Mucosa of rectum (tissue), 2 donors: ENCODE results near the gene NEDD4L.
"Not testable (repeated sequence)": the region's sequence is repeated elsewhere in the genome, so short reads cannot be mapped to it uniquely, and the experiment has no call there.

Source experiments
- H3K27ac ChIP-seq, 2 donors: one replicate each; pipeline ENCODE4 v1.7.0; 2013; ENCODE audit warnings: inconsistent platforms in 2 of 2, low read depth in 2 of 2, low read length in 2 of 2
- H3K27me3 ChIP-seq, 2 donors: one replicate each; pipeline ENCODE4 v1.7.0; 2013; ENCODE audit warnings: low read length in 2 of 2; ENCODE audit not compliant: control insufficient read depth in 2 of 2, insufficient read depth in 2 of 2
- H3K36me3 ChIP-seq, 2 donors: one replicate each; pipeline ENCODE4 v1.7.0; 2013; ENCODE audit warnings: low read length in 2 of 2; ENCODE audit not compliant: control insufficient read depth in 2 of 2, insufficient read depth in 2 of 2
- H3K4me1 ChIP-seq, 2 donors: one replicate each; pipeline ENCODE4 v1.7.0; 2013; ENCODE audit warnings: low read length in 2 of 2, mild to moderate bottlenecking in 1 of 2; ENCODE audit not compliant: control insufficient read depth in 2 of 2, insufficient read depth in 2 of 2
- H3K4me3 ChIP-seq, 2 donors: one replicate each; pipeline ENCODE4 v1.7.0; 2013; ENCODE audit warnings: low read length in 2 of 2
- H3K9ac ChIP-seq, 2 donors: one replicate each; pipeline ENCODE4 v1.7.0; 2013; ENCODE audit warnings: low read length in 2 of 2, low read depth in 1 of 2, mild to moderate bottlenecking in 1 of 2
- H3K9me3 ChIP-seq, 2 donors: one replicate each; pipeline ENCODE4 v1.7.0; 2013; ENCODE audit warnings: low read length in 2 of 2; ENCODE audit not compliant: control insufficient read depth in 2 of 2
- donor health status: healthy.
- donor health status: Normal muscosa, but diverticular disease.

The NEDD4L gene

DNA sequence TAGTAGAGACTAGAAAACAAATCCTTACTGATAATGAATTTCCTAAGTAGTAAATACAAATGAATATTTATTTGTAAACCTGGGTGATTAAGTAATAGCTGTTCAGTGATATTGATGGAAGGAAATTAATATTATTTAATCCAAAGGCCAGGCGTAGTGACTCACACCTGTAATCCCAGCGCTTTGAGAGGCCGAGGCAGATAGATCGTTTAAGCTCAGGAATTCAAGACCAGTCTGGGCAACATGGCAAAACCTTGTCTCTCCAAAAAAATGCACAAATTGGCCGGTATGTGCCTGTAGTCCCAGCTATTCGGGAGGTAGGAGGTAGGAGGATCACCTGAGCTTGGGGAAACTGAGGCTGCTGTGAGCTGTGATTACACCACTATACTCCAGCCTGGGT, 228.2 kb downstream of the NEDD4L start:
- Histone ChIP-seq H3K9me3 (no peaks in the 10 kb centered on the region), H3K36me3 (no peaks in the 10 kb centered on the region), H3K4me3 (no peak overlapping the region), H3K27ac (no peak overlapping the region), H3K27me3 (no peaks in the 10 kb centered on the region), H3K4me1 (peaks cover 6 to 8% of the 10 kb centered on the region in 2 donors), H3K9ac (no peak overlapping the region)

DNA sequence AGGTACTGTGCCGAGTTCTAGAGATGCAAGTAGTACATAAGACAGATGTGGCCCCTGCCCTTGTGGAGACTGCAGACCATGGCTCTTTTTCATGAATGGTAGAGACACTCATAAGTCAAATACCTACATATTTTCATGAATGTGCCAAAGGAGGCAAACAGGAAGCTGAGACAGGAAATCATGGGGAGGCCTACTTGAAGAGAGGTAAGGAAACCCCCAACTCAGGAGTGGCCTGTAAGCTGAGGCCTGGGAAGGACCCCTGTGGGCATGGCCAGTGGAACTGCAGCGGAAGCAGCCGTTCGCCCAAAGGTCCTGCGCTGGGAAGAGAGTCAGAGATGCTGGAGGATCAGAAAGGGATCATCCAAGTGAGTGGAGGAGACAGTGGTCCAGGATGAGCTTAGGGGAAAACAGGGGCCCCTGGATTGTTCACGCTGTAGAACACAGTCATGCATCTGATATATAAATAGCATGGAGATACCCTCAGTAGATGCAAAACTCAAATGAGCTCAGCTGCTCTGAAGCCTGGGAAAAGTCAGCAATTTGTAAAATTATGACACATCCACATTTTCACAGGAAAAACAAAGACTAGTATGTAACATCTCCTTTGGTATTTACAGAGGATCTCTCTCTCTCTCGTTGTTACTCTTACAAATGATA, 228.9 kb downstream of the NEDD4L start:
- Histone ChIP-seq H3K4me1 (peaks cover 8 to 10% of the 10 kb centered on the region in 2 donors), H3K4me3 (no peak overlapping the region), H3K9me3 (no peaks in the 10 kb centered on the region), H3K9ac (no peak overlapping the region), H3K36me3 (no peaks in the 10 kb centered on the region), H3K27ac (no peak overlapping the region), H3K27me3 (no peaks in the 10 kb centered on the region)

DNA sequence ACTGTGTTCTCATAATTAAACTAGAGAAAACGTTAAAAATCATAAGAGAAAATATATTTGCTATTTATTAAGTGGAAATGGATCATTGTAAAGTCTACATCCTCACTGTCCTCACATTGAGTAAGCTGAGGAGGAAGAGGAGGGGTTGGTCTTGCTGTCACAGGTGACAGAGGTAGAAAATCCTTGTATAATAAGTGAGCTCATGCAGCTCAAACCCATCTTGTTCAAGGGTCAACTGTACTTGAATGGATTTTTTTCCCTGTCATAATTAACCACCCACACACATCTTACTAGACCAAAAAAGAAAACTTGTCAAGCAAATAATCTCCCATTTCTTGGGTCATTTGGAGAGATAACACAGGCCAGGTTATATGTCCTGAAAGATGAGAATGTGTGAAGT, 231.2 kb downstream of the NEDD4L start:
- no peak overlapping the region for H3K4me3 ChIP-seq
- no peak overlapping the region for H3K9ac ChIP-seq
- peaks cover 0 to 3% of the 10 kb centered on the region in 2 donors for H3K36me3 ChIP-seq
- H3K4me1 ChIP-seq = peaks cover 10% of the 10 kb centered on the region in 2 donors
- H3K27me3 ChIP-seq = no peaks in the 10 kb centered on the region
- no peaks in the 10 kb centered on the region for H3K9me3 ChIP-seq
- no peak overlapping the region for H3K27ac ChIP-seq

DNA sequence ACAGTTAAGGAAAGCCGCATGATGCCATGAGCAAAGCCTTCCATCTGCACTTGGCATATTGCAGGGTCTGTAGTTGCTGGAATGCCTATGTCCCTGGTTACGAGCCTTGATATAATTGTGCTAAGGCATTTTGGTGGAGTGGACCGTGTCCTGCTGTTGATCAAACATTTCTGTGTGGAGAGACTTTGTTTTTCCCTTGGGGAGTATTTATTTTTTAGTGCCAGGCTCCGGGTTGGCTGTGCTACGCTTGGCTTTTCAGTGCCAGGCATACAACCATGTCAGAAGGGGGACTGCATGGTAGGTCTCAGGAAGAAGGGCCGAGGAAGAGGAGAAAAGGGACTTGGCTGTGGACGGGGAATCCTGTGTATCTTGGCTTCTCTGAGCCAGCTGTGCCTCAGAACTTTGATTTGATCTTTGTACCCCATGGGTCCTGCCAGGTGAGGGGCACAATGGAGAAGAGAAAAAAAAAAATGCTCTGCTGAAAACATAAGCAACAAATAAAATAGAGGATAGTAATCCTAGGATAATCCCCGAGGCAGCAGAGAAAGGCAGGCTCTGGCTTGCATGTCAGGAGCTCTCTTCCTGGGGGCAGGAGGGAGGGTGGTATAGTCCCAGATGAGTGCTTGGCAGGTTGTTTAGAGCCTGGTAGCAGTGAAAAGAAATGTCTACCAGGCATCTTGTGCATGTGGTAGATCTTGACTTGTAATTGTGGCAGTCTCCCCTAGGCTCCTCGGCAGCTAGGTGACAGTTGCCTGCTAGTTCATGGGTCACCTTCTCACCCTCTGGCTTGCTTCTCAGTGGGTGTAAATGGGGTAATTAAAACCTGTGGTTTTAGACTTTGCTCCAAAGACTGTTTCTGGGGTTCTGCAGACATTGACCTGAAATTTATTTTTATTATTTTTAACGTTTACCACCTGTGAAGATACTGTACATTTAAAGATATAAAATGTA, 233.0 kb downstream of the NEDD4L start:
- H3K9ac ChIP-seq = peak overlapping the region; percentile 18 to 24
- peak overlapping the region; percentile 46 to 50 for H3K27ac ChIP-seq
- no peaks in the 10 kb centered on the region for H3K9me3 ChIP-seq
- H3K4me1 ChIP-seq = peaks cover 10 to 11% of the 10 kb centered on the region in 2 donors
- peaks cover 0 to 3% of the 10 kb centered on the region in 2 donors for H3K36me3 ChIP-seq
- no peaks in the 10 kb centered on the region for H3K27me3 ChIP-seq
- H3K4me3 ChIP-seq = peak overlapping the region in 1 of 2 donors; percentile 20

DNA sequence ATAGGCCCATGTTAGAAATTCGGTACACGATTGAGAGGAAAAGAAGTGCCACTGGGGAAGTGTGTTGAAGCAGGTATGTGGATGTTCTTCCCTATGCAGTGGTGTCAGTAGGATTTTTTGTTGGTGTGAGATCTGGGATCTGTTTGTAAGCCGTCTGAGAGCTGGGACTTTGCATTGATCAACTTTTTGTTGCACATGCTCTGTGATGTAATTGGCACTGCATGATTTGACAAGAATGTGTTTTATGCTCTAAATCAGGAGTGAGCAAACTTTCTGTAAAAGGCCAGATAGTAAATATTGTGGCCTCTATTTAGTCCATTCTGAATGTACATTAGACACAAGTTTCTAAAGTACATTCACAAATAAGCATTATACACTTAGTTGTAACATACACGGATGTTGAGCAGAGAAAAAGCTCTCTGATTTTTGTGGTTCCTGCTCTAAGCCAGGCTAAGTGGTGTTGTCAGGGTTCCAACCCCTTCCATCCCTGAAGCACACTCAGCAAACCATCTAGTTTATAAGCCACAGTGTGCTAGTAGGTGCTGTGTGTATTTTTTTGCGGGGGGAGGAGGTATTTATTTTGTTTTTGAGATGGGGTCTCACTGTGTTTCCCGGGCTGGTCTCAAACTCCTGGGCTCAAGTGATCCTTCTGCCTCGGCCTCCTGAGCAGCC, 235.6 kb downstream of the NEDD4L start:
- Histone ChIP-seq H3K9me3 (no peaks in the 10 kb centered on the region), H3K27me3 (no peaks in the 10 kb centered on the region), H3K9ac (no peak overlapping the region), H3K4me3 (no peak overlapping the region), H3K27ac (no peak overlapping the region), H3K4me1 (peaks cover 12 to 18% of the 10 kb centered on the region in 2 donors), H3K36me3 (peaks cover 0 to 3% of the 10 kb centered on the region in 2 donors)

DNA sequence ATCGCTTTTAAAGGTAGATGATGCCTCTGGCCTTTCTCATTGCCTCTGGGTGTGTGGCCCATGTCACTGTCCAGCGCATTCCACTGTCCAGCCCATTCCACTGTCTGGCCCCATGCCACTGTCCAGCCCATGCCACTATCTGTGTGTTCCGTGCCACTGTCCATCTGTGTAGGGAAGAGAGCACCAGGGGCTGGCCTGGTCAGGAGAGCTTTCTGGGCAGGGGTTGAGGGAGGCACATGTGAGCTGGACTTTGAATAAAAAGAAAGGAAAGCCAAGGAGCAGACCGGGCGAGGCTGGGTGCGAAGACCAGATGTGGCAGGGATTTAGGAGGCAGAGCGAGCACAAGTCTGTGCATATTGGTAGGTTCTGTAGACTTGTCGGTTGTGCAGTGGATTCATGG, 236.2 kb downstream of the NEDD4L start:
- Histone ChIP-seq H3K9me3 (no peaks in the 10 kb centered on the region), H3K27ac (no peak overlapping the region), H3K9ac (no peak overlapping the region), H3K36me3 (peaks cover 0 to 3% of the 10 kb centered on the region in 2 donors), H3K27me3 (no peaks in the 10 kb centered on the region), H3K4me3 (no peak overlapping the region), H3K4me1 (peaks cover 13 to 24% of the 10 kb centered on the region in 2 donors)

DNA sequence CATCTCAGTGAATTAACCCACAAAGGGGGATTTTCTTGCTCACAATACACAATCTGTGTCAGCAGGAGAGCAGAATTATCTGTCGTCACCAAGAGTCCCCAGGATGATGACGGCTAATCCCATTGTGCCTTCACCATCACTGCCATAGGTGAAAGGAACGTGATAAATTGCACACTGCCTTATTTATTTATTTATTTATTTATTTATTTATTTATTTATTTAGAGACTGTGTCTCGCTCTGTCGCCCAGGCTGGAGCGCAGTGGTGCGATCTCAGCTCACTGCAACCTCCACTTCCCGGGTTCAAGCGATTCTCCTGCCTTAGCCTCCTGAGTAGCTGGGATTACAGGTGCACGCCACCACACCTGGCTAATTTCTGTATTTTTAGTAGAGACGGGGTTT, 238.8 kb downstream of the NEDD4L start:
- not testable (repeated sequence) for H3K9ac ChIP-seq
- peaks cover 24 to 42% of the 10 kb centered on the region in 2 donors for H3K4me1 ChIP-seq

DNA sequence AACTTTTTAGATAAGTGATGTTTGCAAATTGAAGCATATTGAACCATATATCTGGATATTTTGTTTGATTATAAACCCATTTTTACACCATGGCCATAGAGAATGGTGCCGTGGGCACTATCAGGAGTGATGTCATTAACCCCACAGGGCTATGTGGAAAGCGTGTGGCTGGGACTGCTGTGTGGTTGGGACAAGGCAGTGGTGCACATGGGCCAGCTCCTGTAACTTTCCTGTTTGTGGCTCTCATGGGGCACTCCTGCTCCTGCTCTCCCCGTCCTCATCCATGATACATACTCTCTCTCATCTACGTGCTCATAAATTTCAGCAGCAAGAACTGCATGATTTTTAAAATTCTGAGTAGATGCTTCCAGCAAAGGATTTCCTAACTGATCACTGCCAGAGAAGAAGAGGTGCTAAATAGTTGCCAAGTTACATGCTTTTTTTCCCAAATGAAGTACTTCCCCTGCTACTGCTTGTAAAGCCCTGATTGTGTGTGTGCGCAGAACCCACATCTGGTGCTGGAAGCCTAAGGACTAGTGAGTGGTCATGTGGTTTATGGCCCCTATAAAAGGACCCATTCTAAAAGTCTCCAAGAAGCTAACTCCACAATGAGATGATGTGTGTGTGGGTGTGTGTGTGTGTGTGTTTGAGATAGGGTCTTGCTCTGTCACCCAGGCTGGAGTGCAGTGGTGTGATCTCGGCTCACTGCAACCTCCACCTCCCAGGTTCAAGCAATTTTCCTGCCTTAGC, 240.8 kb downstream of the NEDD4L start:
- Histone ChIP-seq H3K4me1 (peaks cover 30 to 51% of the 10 kb centered on the region in 2 donors), H3K27ac (peak overlapping the region; percentile 70 to 94), H3K4me3 (peak overlapping the region; percentile 20 to 23), H3K36me3 (no peaks in the 10 kb centered on the region), H3K27me3 (no peaks in the 10 kb centered on the region), H3K9me3 (no peaks in the 10 kb centered on the region), H3K9ac (peak overlapping the region; percentile 47 to 49)

More for the DNA sequence above, 238.8 kb downstream of the NEDD4L start:
- H3K27ac ChIP-seq, H3K27me3 ChIP-seq, H3K4me3 ChIP-seq, H3K36me3 ChIP-seq, H3K9me3 ChIP-seq: not testable (repeated sequence)

DNA sequence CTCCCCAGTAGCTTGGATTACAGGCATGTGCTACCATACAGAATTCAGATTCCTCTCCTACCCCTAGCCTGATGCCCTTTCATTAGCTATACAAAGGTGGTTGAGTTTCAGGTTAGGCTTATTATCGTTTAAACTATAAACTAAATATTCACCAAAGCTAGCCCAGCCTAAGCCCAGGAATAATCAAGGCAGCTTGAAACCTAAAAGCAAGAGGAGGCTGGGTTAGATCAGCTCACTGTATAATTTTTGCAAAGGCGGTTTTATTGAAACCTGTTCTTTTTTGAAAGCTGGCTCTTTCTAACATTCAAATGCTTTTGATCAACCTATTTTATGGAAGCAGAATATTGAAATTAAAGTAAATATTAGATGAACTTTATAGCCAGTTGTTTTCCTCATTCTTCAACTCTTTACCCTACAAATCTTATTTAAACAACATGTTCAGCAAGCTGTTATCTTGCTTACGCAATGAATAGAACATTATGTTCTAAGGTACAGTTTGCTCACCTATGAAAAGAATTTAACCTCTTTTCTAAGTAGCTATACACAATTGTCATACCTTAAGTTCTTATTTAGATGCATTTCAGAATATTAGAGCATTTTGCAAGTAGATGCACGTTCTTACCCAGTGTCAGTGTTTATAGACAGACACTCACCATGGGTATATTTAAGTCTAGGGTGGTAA, 241.6 kb downstream of the NEDD4L start:
- Histone ChIP-seq H3K9ac (peak overlapping the region; percentile 47 to 49), H3K4me1 (peaks cover 30 to 48% of the 10 kb centered on the region in 2 donors), H3K36me3 (no peaks in the 10 kb centered on the region), H3K9me3 (no peaks in the 10 kb centered on the region), H3K27me3 (no peaks in the 10 kb centered on the region), H3K4me3 (peak overlapping the region; percentile 20 to 23), H3K27ac (peak overlapping the region; percentile 83 to 94)
